Mesenchymal stem cell (in vitro differentiated cells and primary cell): ENCODE results near the gene FRYL.

Source experiments
- DNase-seq: peaks from one replicate; pipeline ENCODE4 v3.0.0-alpha.2; 2013
- H2AFZ ChIP-seq: one replicate; pipeline ENCODE4 v1.6.1; 2013; ENCODE audit warnings: low read depth, mild to moderate bottlenecking, control low read depth, inconsistent platforms, low read length, moderate library complexity
- H2AK5ac ChIP-seq: 2 replicates; pipeline ENCODE4 v1.6.1; 2013; ENCODE audit warnings: low read length, moderate library complexity, mild to moderate bottlenecking, inconsistent platforms; ENCODE audit not compliant: severe bottlenecking
- H2BK120ac ChIP-seq: one replicate; pipeline ENCODE4 v1.6.1; 2013; ENCODE audit warnings: low read depth, mild to moderate bottlenecking, inconsistent platforms, low read length, moderate library complexity
- H2BK12ac ChIP-seq, 2 experiments: one replicate each; pipeline ENCODE4 v1.6.1; 2013; ENCODE audit warnings: inconsistent platforms in 2 of 2, low read length in 2 of 2, mild to moderate bottlenecking in 2 of 2, moderate library complexity in 2 of 2, control low read depth in 1 of 2
- H2BK15ac ChIP-seq: one replicate; pipeline ENCODE4 v1.6.1; 2013; ENCODE audit warnings: mild to moderate bottlenecking, low read depth, inconsistent platforms; ENCODE audit not compliant: poor library complexity, severe bottlenecking
- H2BK5ac ChIP-seq: 2 replicates; pipeline ENCODE4 v1.6.1; 2013; ENCODE audit warnings: low read depth, mild to moderate bottlenecking, low read length, control low read depth, inconsistent platforms; ENCODE audit not compliant: poor library complexity, severe bottlenecking
- H3K14ac ChIP-seq, 2 experiments: one replicate each; pipeline ENCODE4 v1.6.1; 2013; ENCODE audit warnings: inconsistent platforms in 2 of 2, low read length in 2 of 2, control low read depth in 1 of 2, mild to moderate bottlenecking in 1 of 2, moderate library complexity in 1 of 2
- H3K18ac ChIP-seq, 2 experiments: one replicate each; pipeline ENCODE4 v1.6.1; 2013; ENCODE audit warnings: inconsistent platforms in 2 of 2, low read length in 2 of 2, control low read depth in 1 of 2, low read depth in 1 of 2, mild to moderate bottlenecking in 1 of 2
- H3K23ac ChIP-seq, 2 experiments: one replicate each; pipeline ENCODE4 v1.6.1; 2013; ENCODE audit warnings: inconsistent platforms in 2 of 2, low read length in 2 of 2, mild to moderate bottlenecking in 2 of 2, moderate library complexity in 2 of 2, control low read depth in 1 of 2
- H3K27ac ChIP-seq: 2 replicates; pipeline ENCODE4 v1.5.1; 2013; ENCODE audit warnings: mild to moderate bottlenecking, moderate library complexity, low read length, control low read depth, inconsistent platforms; ENCODE audit not compliant: poor library complexity, severe bottlenecking
- H3K27me3 ChIP-seq, 2 experiments: 2 replicates each; pipeline versions ENCODE4 v1.6.1 to v1.7.0; 2013; ENCODE audit warnings: low read length in 2 of 2, mild to moderate bottlenecking in 2 of 2, moderate library complexity in 2 of 2, control low read depth in 1 of 2, inconsistent platforms in 1 of 2; ENCODE audit not compliant: control insufficient read depth in 1 of 2, insufficient read depth in 1 of 2
- H3K36me3 ChIP-seq, 2 experiments: 2 replicates each; pipeline versions ENCODE4 v1.6.1 to v1.7.0; 2013; ENCODE audit warnings: low read length in 2 of 2, control low read depth in 1 of 2, inconsistent platforms in 1 of 2, low read depth in 1 of 2, mild to moderate bottlenecking in 1 of 2; ENCODE audit not compliant: insufficient read depth in 2 of 2, control insufficient read depth in 1 of 2
- H3K4ac ChIP-seq, 2 experiments: one replicate each; pipeline ENCODE4 v1.6.1; 2013; ENCODE audit warnings: inconsistent platforms in 2 of 2, low read length in 2 of 2, mild to moderate bottlenecking in 2 of 2, moderate library complexity in 2 of 2, control low read depth in 1 of 2, low read depth in 1 of 2
- H3K4me1 ChIP-seq: 2 replicates; pipeline ENCODE4 v1.6.1; 2013; ENCODE audit warnings: low read depth, low read length, control low read depth; ENCODE audit not compliant: control insufficient read depth, insufficient read depth
- H3K4me2 ChIP-seq: 2 replicates; pipeline ENCODE4 v1.6.1; 2013; ENCODE audit warnings: low read length, mild to moderate bottlenecking, inconsistent platforms; ENCODE audit not compliant: poor library complexity, severe bottlenecking
- H3K4me3 ChIP-seq, 2 experiments: 2 replicates each; pipeline versions ENCODE4 v1.5.1 to v1.7.0; 2013; ENCODE audit warnings: low read length in 2 of 2, mild to moderate bottlenecking in 2 of 2, control low read depth in 1 of 2, low read depth in 1 of 2; ENCODE audit not compliant: insufficient read depth in 1 of 2
- H3K79me1 ChIP-seq: replicated peaks from 2 replicates; pipeline ENCODE4 v1.6.1; 2013; ENCODE audit warnings: mild to moderate bottlenecking, control low read depth, low read length, inconsistent platforms; ENCODE audit not compliant: poor library complexity, severe bottlenecking
- H3K9ac ChIP-seq: 2 replicates; pipeline ENCODE4 v1.7.0; 2013; ENCODE audit warnings: mild to moderate bottlenecking, low read length, moderate library complexity
- H3K9me3 ChIP-seq: 2 replicates; pipeline ENCODE4 v1.7.0; 2013; ENCODE audit warnings: mild to moderate bottlenecking, low read length; ENCODE audit not compliant: control insufficient read depth
- H4K8ac ChIP-seq: one replicate; pipeline ENCODE4 v1.6.1; 2013; ENCODE audit warnings: inconsistent platforms, mild to moderate bottlenecking, low read length, moderate library complexity
- H4K91ac ChIP-seq: one replicate; pipeline ENCODE4 v1.6.1; 2013; ENCODE audit warnings: mild to moderate bottlenecking, low read length, inconsistent platforms
- WGBS: methylation state at CpG from one replicate; pipeline ENCODE4 v1.1.7; 2013; ENCODE audit warnings: mixed read lengths; 5-methylcytosine and 5-hydroxymethylcytosine counted together

Gene FRYL

GRCh38 chr4:48489683-48490011 lies 290.4 kb downstream of the FRYL start:
- H3K27me3 ChIP-seq: peaks cover 37 to 82% of the 10 kb centered on the region in 2 experiments
- H3K4me3 ChIP-seq: peak overlapping the region in 1 of 2 experiments; percentile 32
- H3K9ac ChIP-seq: no peak overlapping the region
- H3K27ac ChIP-seq: no peak overlapping the region
- 9% methylated on average over 11 of the region's 14 CpGs for WGBS
- no peak overlapping the region for H4K91ac ChIP-seq
- no peak overlapping the region for H2BK5ac ChIP-seq
- H2AFZ ChIP-seq: peak overlapping the region; percentile 61
- peak overlapping the region; percentile 76 for H3K4me2 ChIP-seq
- no peaks in the 10 kb centered on the region for H3K79me1 ChIP-seq
- H3K4ac ChIP-seq: no peak overlapping the region
- no peak overlapping the region for H3K14ac ChIP-seq
- DNase-seq: no peak
- H2AK5ac ChIP-seq: no peak overlapping the region
- H2BK15ac ChIP-seq: no peak overlapping the region
- no peak overlapping the region for H2BK120ac ChIP-seq
- no peak overlapping the region for H4K8ac ChIP-seq
- no peak overlapping the region for H2BK12ac ChIP-seq
- H3K18ac ChIP-seq: no peak overlapping the region
- H3K9me3 ChIP-seq: no peaks in the 10 kb centered on the region
- no peak overlapping the region for H3K23ac ChIP-seq
- H3K36me3 ChIP-seq: peaks cover 0 to 3% of the 10 kb centered on the region in 2 experiments
- H3K4me1 ChIP-seq: peaks cover 12% of the 10 kb centered on the region

- DNase-seq: no peak
- no peak overlapping the region for H3K18ac ChIP-seq
- peak overlapping the region in 1 of 2 experiments; percentile 47 for H3K23ac ChIP-seq
- no peak overlapping the region for H3K9ac ChIP-seq
- no peak overlapping the region for H2AFZ ChIP-seq
- peaks cover 51 to 88% of the 10 kb centered on the region in 2 experiments for H3K27me3 ChIP-seq
- H2BK5ac ChIP-seq: no peak overlapping the region
- no peak overlapping the region for H2BK15ac ChIP-seq
- H2BK12ac ChIP-seq: no peak overlapping the region
- H2AK5ac ChIP-seq: no peak overlapping the region
- peaks cover 8% of the 10 kb centered on the region for H3K4me1 ChIP-seq
- no peak overlapping the region for H3K4me2 ChIP-seq
- H4K8ac ChIP-seq: no peak overlapping the region
- no peak overlapping the region for H3K4ac ChIP-seq
- 50% methylated on average over 21 of the region's 22 CpGs for WGBS
- no peaks in the 10 kb centered on the region for H3K79me1 ChIP-seq
- no peak overlapping the region for H3K4me3 ChIP-seq
- H3K14ac ChIP-seq: no peak overlapping the region
- H4K91ac ChIP-seq: no peak overlapping the region
- H3K9me3 ChIP-seq: peaks cover 4% of the 10 kb centered on the region
- H3K27ac ChIP-seq: no peak overlapping the region
- no peaks in the 10 kb centered on the region for H3K36me3 ChIP-seq
- H2BK120ac ChIP-seq: no peak overlapping the region
These were observed 295.4 kb downstream of the FRYL start for GRCh38 chr4:48484494-48485168.

- no peak overlapping the region for H2BK15ac ChIP-seq
- WGBS: 33% methylated on average over 66 of the region's 66 CpGs
These were observed 296.1 kb downstream of the FRYL start for GRCh38 chr4:48483777-48484493.

GRCh38 chr4:48483006-48483776 lies 296.9 kb downstream of the FRYL start, which contains the start of gene SLC10A4:
Gene SLC10A4, plus strand, starts transcription at chr4:48483343. Its CDS starts 219 bp downstream, at chr4:48483562.
- Histone ChIP-seq H3K27ac (no peak within 1 kb of the TSS), H2AFZ (peak within 1 kb of the TSS; percentile 60), H3K4me2 (peak within 1 kb of the TSS; percentile 72), H3K14ac (no peak within 1 kb of the TSS), H3K4ac (no peak within 1 kb of the TSS), H3K18ac (peak within 1 kb of the TSS in 1 of 2 experiments; percentile 22), H4K91ac (no peak within 1 kb of the TSS), H3K4me3 (peak within 1 kb of the TSS in 1 of 2 experiments; percentile 57), H2BK15ac (no peak within 1 kb of the TSS), H3K9me3 (peaks cover 4% of the 10 kb centered on the region), H3K4me1 (peaks cover 8% of the 10 kb centered on the region), H3K36me3 (no peaks in the 10 kb centered on the region), H3K79me1 (no peaks in the 10 kb centered on the region), H2AK5ac (no peak within 1 kb of the TSS), H2BK12ac (no peak within 1 kb of the TSS), H2BK5ac (no peak within 1 kb of the TSS), H3K27me3 (peaks cover 39 to 74% of the 10 kb centered on the region in 2 experiments), H3K23ac (peak within 1 kb of the TSS in 1 of 2 experiments; percentile 47), H3K9ac (no peak within 1 kb of the TSS), H4K8ac (peak within 1 kb of the TSS; percentile 20), H2BK120ac (no peak within 1 kb of the TSS)
- 6% methylated on average over 52 of the region's 85 CpGs for WGBS
- DNase-seq: peak; percentile 6

More at GRCh38 chr4:48483777-48484493, 296.1 kb downstream of the FRYL start:
- Histone ChIP-seq H2AFZ (peak overlapping the region; percentile 60), H3K4ac (no peak overlapping the region), H3K4me2 (peak overlapping the region; percentile 72), H4K91ac (no peak overlapping the region), H3K18ac (no peak overlapping the region), H3K4me3 (peak overlapping the region in 1 of 2 experiments; percentile 57), H3K4me1 (peaks cover 8% of the 10 kb centered on the region), H2BK5ac (no peak overlapping the region), H3K36me3 (no peaks in the 10 kb centered on the region), H3K9me3 (peaks cover 4% of the 10 kb centered on the region), H3K9ac (no peak overlapping the region), H3K23ac (peak overlapping the region in 1 of 2 experiments; percentile 47), H2AK5ac (no peak overlapping the region), H3K27ac (no peak overlapping the region), H3K27me3 (peaks cover 47 to 81% of the 10 kb centered on the region in 2 experiments), H2BK12ac (no peak overlapping the region), H3K14ac (no peak overlapping the region), H4K8ac (no peak overlapping the region), H2BK120ac (no peak overlapping the region), H3K79me1 (no peaks in the 10 kb centered on the region)
- no peak for DNase-seq
